ENCODE results near the gene CLDN12.

CLDN12 gene

DNA sequence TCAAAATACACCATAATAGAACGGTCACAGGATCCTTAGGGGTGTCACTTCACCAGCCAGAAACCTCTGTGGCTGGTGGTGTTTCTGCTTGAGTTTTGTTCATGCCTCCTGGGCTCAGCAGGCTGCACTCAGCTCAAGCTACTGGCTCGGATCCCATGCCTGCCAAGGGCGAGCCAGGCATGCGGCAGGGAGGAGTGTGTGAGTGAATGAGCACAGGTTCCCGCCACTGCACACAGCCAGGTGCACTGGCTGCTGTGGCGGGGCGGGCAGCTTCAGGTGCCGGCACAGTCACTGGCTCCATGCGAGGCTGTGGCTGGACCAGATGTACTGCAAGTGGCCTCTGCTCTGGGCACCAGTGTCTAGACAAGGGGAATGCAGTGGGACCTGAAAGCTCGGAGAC, 29.5 kb downstream of the CLDN12 start:
- no peak for TF ChIP-seq CTCF (IDR thresholded peaks at IDR 0.05; ENCODE audit: low read depth, low read length)
- no peak for DNase-seq (ENCODE audit: extremely low read depth, low read depth)

DNA sequence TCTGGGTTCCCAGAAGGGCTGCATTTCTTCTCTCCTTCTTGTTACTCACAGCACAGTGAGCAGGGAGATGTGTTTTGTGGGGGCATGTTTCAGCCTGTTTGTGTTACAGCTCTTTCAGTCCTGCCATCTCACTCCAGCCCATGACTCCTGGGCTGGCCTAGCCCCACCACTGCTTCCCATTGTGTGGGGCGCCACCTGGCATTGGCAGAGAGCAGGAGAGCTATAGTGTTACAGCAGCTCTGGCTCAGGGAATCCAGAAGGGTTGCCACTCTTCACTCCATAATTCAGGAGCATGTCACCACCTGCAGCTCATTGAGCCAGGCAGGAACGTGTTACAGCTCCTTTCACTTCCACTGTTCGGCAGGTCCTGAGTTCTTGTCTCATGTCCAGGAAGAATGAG, 30.0 kb downstream of the CLDN12 start:
- DNase-seq (ENCODE audit: extremely low read depth, low read depth), result no peak
- TF ChIP-seq CTCF (IDR thresholded peaks at IDR 0.05; ENCODE audit: low read depth, low read length), result no peak

GRCh38 chr7:90445633-90446032, 42.4 kb downstream of the CLDN12 start:
- no peak for TF ChIP-seq CTCF (IDR thresholded peaks at IDR 0.05; ENCODE audit: low read depth, low read length)
- DNase-seq (ENCODE audit: extremely low read depth, low read depth), result no peak

DNA sequence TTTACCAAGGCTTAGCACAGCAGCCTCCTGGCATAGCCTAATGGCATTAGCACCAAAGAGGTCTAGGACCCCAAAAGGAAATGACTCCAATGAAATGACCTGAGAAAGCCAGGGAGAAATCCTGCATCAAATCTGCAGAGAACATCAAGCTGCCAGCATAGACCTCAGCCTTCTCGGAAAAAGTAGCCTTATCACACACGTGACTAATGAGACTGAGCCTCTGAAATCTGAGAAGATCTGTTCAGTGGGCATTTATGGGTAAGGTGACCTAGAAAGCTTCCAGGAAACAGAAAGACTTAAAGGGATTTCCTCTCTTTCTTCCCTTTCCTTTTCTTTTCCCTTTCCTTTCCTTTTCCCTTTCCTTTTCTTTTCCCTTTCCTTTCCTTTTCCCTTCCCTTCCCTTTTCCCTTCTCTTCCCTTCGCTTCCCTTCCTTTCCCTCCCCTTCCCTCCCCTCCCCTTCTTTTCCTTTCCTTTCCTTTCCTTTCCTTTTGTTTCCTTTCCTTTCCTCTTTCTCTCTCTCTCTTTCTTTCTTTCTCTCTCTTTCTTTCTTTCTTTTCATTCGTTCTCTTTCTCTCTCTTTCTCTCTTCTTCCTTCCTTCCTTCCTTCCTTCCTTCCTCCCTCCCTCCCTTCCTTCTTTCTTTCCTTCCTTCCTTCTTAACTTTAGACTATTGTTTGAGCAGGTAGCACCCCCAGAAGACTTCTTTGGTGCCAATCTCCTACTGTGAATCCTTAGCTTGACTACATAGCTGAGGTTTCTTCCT, 43.1 kb downstream of the CLDN12 start:
- DNase-seq (ENCODE audit: extremely low read depth, low read depth), result no peak
- no peak for TF ChIP-seq CTCF (IDR thresholded peaks at IDR 0.05; ENCODE audit: low read depth, low read length)

- TF ChIP-seq CTCF (IDR thresholded peaks at IDR 0.05; ENCODE audit: low read depth, low read length), result no peak
Observed at GRCh38 chr7:90453259-90453891, 50.1 kb downstream of the CLDN12 start.

GRCh38 chr7:90453931-90454330, 50.7 kb downstream of the CLDN12 start:
- no peak for TF ChIP-seq CTCF (IDR thresholded peaks at IDR 0.05; ENCODE audit: low read depth, low read length)
- no peak for DNase-seq (ENCODE audit: extremely low read depth, low read depth)

More at GRCh38 chr7:90453259-90453891, 50.1 kb downstream of the CLDN12 start:
- peak; percentile 85 for DNase-seq (ENCODE audit: extremely low read depth, low read depth)

Measured in AG09319 (cell line).